Suprapubic skin (tissue), 4 donors: Measurements from ENCODE around the gene CMBL.

ENCODE experiments used
- POLR2A ChIP-seq, 2 donors: fragments of 450-650 bp; IDR thresholded peaks; one replicate each; pipeline ENCODE4 v1.6.1; 2017; ENCODE audit warnings: antibody characterized with exemption in 2 of 2, mild to moderate bottlenecking in 2 of 2, moderate library complexity in 2 of 2
- POLR2AphosphoS5 ChIP-seq, 3 donors: sonication (generic); formaldehyde crosslinking; IDR thresholded peaks; one replicate each; pipeline ENCODE4 v1.6.1; 2017; ENCODE audit warnings: antibody characterized with exemption in 3 of 3

DNA sequence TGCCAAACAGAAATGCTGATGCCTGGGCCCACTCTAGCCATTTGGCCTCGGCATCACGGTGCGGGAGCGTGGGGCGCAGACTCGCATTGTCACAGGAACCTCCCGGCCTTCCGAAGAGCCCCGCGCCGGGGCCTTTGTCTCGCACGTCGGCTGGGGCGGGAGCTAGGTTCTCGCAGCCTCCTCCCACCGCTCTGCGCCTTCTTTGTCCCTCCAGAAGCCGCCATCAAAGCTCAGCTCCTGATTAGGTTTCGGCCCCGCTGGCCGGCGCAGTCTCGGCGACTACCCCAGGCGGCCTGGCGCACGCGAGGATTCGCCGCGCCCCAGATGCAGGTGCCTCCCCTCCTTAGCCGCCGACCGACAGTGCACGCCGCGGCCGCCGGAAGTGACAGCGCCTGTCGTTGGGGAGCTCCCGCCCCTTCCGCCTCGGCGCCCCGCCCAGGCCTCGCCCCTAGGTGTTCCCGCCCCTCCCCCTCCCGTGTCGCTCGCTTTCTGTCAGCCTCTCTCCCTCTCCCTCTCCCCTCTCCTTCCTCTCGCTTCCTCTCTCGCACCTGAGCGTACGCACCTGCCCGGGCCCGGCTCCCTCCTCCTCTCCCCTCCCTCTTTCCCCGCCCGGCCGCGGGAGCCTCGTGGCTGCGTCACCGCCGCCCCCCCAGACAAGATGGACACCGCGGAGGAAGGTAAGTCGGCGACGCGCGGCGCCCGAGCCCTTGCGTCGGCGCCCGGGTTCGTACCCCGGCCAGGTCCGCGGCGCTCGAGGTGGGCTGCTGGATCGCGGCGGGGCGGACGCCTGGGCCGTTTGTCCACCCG lies 45.7 kb upstream of the CMBL start, which contains the start of gene MARCHF6:
- TF ChIP-seq POLR2A (IDR thresholded peaks at IDR 0.05) (peak in 1 of 2 donors; percentile 81), POLR2AphosphoS5 (IDR thresholded peaks at IDR 0.05) (peak in 2 of 3 donors; percentile 43 to 62)
